ENCODE measurements around the gene PAQR5.
"Not testable (repeated sequence)": the region's sequence is repeated elsewhere in the genome, so short reads cannot be mapped to it uniquely, and the experiment has no call there.

The PAQR5 gene

DNA sequence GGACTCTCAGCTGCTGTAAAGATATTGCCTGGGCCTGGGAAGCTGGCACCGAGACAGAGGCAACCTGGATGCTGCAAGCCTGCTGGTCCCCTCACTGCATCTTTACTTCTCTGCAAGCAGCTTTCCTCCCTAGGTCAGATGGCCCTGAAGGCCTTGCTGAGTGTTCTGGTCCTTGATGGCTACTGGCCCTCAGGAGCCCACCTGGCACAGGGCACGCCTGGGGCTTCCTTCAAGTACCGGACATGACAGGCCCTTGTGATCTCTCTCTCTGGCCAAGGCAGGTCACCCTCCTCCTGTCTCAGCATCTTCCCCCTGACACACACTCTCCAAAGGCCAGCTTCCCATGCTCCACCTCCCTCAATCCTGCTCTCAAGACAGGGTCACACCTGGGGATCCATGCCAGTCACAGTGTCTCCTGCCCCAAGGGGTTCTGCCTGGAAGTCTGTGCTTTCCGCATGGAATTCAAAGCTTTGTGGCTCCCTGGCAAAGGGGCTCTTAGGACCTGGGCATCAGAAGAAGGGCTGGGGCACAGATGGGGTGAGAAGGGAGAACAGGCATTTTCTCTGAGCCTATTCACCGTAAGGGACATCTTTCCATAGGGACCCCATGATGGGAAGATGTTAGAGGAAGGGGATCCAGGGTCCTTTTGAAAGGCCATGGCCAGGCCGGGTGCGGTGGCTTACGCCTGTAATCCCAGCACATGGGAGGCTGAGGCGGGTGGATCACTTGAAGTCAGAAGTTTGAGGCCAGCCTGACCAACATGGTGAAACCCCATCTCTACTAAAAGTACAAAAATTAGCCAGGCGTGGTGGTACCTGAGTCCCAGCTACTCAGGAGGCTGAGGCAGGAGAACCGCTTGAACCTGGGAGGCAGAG, 4.7 kb upstream of the PAQR5 start:
- DNase-seq (ENCODE audit: low spot score) = no peak

DNA sequence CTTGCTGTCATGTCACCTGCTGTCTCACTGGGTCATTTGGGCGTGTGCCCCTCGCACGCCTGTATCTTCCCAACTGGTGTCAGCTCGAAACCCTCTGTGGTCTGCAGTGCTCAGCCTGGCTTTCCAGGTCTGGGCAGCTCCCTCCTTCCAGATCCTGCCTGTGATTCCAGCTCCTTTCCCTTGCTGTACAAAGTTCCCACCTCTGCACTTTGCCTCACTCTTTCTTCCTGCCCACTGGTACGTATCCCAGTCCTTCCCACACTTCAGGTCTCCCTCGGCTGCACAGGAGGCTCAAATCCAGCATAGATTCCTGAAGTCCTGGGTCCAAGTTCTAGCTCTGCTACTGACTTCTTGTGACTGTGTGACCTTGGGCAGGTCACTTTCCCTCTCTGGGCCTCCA, 2.1 kb upstream of the PAQR5 start:
- DNase-seq (ENCODE audit: low spot score) = no peak

DNA sequence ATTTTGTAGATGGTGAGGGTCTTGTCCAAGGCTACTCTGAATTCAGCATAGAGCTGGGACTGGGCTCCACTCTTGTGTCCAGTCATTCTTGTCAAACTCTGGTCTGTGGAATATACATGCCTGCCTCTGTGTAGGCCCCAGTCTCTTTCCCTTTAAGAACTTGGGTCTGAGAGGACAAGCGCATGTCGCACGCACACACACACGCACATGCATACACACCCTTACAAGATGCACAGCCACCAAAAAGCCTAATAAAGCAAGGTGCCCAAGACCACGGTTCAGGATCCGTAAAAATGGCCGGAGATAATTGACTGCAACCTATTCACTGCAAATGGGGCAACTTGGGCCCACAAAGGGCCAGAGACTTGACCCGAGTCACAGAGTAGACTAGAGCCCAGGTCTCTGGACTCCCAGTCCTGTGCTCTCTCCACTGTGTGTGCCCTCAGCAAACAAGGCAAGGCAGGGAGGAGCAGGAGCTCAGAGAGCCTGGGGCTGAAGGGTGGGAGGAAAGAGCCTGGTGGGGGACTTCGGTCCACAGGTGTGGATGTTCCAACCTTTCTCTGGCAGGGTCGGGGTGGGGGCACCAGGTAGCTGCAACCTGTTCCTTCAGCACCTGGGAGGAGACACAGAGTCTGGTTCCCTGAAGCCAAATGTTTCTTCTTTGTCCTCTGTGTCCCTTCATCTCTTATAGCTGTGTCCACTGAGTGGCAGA, 914 bp upstream of the PAQR5 start:
- DNase-seq (ENCODE audit: low spot score) = no peak

DNA sequence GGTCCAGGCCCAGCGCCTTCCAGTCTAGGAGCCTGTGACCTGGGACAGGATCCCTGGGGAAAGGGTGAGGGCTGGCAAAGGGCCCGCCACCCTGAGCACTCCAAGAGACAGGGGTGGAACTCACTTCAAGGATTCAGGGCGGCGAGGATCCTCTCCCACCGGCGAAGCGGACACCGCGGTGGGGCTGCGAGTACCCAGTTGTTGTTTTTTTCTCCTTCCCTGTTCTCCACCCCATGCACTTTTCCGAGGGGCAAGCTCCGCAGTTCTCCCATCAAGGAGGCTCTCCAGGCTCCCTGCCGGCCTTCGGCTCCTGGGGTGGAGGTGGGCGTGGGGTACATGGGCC, 387 bp upstream of the PAQR5 start:
- DNase-seq (ENCODE audit: low spot score) = no peak

DNA sequence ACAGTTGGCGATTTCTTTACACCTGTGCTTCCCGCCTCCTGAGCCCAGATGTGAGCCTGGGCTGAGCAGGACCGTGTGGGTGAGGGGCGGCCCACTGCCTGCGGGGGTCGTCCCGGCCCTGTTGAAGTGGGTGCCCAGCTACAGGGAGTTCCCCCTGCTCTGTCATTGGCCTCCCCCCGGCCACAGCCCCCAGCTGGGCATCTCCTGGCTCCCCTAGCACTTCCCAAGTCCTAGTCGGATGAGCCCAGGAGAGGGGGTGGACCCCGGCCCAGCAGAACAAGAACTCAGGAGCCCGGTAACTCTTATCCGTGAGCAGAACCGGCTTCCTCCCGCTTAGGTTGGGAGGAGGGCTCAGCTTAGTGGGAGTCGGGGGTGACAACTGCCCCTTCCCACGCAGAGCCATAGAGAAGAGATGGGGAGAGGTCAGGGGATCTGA, 757 bp downstream of the PAQR5 start:
- no peak for DNase-seq (ENCODE audit: low spot score)

DNA sequence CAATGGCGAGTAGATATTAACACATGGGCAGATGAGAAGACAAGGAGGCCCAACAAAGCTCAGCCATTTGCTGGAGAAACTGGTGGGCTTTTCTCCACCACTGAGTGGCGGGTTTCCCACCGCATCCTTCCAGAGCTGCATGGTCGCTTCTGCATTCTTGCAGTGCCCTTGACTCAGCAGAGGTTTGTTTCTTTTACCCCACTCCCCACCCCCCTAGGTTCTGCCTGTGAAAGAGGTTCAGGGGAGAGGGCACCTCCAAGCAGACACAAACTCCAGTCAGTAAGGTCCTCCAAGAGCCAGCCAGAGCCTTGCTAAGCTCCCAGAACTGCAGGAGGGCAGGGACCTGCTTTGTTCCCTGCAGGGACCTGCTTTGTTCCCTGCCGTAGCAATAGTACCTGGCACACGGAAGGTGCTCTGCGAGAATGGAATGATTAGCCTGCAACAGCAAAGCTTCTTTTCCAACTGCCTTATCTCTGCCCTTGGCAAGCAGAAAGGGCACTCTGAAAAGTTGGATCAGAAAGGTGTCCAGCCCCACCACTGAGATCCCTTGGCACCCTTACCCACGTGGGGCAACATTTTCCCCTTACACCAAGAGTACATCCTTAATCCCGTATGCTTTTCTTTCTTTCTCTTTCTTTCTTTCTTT, 1.4 kb downstream of the PAQR5 start:
- DNase-seq (ENCODE audit: low spot score) = no peak

DNA sequence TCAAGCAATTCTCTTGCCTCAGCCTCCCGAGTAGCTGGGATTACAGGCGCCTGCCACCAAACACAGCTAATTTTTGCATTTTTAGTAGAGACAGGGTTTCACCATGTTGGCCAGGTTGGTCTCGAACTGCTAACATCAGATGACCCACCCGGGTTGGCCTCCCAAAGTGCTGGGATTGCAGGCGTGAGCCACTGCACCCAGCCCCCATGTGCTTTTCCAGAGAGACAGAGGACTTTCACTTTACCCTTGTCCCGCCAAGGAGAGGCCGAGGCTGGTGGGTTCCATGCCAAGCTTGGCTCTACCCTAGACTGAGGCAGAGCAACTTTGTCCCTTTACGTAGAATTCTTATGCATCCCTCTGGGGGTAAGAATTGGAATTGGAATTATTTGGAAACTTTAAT, 2.4 kb downstream of the PAQR5 start:
- DNase-seq (ENCODE audit: low spot score) = not testable (repeated sequence)

DNA sequence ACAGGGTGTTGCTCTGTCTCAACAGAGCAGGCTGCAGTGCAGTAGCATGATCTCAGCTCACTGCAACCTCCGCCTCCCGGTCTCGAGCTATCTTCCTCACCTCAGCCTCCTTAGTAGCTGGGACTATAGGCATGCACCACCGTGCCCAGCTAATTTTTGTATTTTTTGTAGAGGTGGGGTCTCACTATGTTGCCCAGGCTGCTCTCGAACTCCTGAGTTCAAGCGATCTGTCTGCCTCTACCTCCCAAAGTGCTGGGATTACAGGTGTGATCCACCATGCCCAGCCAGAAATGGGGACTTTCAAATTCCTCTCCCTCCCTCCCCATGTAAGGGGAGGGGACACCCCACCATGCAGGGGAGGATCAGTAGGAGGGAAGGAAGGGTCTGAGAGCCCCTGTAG, 3.4 kb downstream of the PAQR5 start:
- not testable (repeated sequence) for DNase-seq (ENCODE audit: low spot score)

DNA sequence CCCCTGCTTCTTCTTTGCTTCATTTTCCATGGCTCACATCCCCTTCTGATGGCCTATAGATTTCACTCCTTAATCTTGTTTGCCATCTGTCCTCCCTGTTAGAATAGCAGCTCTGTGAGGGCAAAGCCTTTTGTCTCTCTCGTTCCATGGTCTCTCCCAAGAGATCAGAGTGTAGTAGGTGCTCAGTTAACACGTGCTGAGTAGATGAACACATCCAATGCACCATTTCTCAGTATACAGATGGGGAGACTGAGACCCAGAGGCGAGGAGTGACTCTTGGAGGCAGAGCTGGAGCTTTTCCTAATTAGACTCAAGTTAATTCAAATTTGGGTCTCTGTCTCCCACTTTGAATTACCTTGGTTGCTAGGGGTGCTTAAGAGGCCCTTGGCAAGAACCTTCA, 4.2 kb downstream of the PAQR5 start:
- DNase-seq (ENCODE audit: low spot score) = no peak

DNA sequence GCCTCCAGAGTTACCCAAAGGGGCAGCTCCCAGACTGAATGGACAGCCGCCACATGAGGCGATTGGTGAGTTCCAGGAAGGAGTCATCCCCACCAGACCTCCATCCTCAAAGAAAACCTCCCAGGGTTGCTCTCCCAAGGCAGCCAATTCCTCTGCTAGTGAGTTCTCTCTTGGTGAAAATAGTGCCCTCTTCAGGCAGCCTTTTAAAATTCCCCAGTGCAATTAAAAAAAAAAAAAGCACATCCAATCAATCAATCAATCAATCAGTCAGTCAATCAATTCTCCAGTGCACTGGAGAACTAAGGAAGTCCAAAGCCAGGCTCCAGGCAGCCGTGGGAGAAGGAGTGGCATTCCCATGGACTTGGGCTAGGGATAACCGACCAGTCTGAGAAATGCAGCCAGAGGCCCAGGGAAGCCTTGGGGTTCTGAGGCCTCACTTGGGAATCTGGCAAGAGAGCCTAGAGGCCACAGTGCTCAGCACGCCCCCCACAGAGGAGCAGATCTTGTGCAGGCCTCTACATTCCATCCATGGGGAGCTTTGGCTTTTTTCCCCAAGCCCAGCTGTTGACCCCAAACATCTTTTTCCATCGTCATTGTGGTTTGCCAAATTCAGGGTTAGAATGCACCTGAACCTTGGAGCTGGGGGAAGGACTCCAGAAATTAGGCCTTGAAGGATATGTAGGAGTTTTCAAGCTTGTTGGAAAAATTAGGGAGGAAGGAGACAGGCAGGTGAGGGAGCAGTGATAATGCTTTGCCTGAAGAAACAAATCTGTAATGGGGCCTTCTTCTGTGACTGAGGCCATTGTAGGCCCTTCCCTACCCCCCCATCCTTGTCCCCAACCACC, 4.8 kb downstream of the PAQR5 start:
- DNase-seq (ENCODE audit: low spot score) = no peak

DNA sequence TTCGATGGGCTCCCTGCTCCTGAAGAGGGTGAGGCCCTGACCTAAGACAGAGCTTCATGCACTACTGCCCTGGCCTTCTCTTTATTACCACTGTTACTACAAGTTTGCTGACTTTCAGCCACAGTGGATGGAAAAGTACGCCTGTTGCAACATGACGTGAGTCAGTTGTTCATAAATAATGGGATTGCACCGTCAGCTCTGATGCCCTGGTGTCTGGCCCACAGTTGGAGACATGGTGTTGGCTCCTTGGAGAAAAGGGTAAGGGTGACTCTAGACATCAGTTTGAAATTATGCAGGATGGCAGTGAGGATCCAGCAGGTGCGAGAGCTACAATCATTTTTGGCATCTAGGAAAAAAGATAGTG, 5.5 kb downstream of the PAQR5 start:
- DNase-seq (ENCODE audit: low spot score) = no peak

DNA sequence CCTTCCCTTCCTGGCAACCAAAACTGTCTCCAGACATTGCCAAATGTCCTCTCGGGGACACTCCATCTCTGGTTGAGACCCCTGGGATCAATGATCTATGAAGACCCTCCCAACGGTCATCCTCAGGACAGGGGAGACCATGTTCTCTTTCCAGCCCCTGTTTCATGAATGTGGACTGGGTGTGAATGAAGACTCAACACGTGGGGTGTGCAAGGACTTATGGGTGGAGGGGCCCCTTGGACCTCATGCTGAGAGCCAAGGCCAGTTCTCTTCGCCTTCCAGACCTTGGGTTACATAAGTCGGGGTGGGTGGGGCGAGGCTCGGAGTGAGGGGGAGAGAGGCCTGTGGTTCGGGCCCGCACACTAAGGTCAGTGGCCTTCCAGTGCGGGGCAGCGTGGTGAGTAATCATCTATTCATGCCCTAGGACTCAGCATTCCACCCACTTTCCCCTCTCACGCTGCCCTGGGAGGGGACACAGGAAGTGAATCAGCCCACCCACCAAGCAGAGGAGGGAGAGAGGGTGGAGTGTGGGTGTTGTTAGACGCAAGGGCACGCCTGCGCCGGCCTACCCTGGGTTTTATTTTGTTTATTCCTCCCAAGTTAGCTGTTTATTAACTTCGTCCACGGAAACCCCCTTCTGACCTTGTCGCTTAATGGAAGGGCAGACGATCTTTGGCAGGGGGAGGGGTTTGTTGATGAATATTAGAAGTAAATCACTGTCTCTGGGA, 6.7 kb downstream of the PAQR5 start:
- DNase-seq (ENCODE audit: low spot score) = no peak

DNA sequence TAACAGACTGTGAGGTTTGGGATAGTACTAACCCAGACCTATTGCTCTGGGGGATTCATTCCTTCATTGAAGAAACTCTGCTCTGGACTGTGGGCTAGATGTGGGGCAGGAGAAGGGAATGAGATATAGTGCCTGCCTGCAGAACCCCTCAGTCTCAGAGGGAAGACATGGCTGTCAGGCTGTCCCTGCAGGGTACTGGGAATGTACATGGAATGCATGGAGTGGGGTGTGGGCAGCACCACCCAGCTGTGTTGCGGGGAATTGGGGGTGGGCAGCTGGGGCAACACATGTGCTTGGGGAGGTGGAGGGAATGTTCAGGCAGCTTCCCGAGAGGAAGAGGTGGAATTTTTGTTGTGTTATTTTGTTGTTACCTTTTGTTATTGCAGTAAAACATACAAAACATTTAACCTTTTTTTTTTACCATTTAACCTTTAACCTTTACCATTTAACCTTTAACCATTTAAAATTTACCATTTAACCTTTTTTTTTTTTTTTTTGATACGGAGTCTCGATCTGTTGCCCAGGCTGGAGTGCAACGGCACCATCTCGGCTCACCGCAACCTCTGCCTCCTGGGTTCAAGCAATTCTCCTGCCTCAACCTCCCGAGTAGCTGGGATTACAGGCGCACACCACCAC, 7.3 kb downstream of the PAQR5 start:
- DNase-seq (ENCODE audit: low spot score) = no peak

DNA sequence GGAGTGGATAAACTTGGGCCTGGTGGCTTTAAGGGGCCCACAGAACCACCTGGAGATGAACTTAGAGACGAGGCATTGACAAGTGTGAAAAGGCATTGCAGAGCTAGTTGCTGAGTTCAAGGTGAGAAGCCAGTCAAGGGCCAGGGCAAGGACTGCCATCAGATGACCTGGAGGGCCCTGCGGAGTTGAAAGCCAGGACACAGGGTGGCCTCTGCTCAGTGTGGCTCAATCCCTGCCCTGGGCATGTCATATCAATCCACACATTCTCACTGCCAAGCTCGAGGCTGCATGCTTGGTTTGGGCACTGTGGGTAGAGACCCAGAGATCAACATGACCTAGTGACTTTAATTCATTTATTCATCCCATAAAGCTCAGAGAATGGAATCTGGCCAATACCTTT, 9.2 kb downstream of the PAQR5 start:
- DNase-seq (ENCODE audit: low spot score) = no peak

DNA sequence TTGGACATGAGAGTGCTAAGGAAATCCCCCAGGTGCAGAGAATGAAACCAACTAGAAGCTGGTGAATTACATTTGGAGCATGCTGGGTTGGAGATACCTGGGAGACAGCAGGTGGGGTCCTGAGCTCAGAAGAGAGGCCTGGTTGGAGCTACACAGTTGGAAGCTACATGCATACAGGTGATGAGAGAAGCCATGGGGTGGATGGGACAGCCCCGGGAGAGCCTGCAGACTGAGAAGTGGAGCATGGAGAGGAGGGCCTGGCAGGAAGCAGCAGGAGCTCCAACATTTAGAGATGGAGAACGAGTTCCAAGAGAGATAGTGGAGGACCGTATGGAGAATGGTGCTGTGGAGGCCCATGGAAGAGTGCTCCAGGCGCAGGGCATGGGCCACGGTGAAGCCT, 10.2 kb downstream of the PAQR5 start:
- no peak for DNase-seq (ENCODE audit: low spot score)

DNA sequence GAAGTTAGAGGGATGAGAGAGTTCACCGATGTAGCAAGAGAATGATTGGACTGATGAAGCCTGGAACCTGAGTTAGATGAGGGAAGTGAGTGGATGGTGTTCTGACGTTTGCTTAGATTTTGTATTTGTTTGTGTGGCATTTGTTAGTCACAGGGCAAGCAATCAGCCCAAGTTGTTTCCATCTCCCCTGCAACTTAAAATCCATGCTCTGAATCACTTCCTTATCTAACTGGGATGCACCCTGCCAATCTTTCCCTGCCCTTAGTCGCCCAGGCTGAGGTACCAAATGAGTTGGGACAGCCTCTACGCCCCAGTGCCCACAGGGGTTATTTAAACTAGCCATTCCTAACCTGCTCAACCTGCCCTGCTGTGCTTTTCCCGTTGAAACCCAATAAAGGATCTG, 12.6 kb downstream of the PAQR5 start:
- DNase-seq (ENCODE audit: low spot score) = no peak

DNA sequence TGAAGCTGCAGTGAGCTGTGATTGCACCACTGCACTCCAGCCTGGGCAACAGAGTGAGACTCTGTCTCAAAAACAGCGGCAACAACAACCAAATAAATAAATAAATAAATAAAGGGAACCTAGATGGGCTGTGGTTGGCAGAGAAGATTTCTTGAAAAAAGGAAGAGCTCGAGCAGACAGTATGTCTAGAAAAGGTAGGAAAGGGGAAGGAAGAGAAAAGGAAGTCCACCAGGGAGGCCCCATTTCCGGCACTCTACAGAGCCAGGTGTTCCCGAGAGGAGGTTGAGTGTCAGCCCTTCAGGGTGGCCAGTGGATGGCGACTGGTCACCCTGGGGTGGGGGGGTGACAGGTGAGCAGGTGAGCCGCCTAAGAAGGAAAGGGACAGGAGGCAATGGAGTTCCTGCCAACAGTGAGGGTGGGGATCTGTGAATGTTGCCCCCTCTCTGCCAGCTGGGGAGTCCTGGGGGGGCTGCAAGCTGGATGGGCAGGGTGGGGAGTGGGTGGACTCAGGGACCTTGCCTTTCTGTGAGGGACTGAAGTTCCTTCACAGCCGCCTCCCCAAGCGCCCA, 14.8 kb downstream of the PAQR5 start:
- no peak for DNase-seq (ENCODE audit: low spot score)

DNA sequence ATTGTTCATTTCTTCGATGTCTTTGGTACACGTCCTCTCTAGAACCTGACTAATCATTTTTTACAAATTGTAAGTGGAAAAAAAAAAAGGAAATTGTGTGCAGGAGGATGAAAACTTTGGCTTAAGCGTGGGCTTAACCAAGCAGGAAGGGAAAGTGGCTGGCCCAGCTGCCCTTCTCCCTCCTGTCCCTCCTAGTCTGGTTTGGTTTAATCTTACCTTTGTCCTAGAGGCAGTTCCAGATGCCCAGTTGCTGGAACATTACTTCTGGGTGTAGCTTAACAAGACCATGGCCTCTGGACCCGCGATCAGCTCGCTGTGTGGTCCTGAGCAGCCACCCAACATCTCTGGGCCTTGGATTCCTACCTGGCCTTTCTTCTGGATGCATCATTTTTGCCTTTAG, 15.4 kb downstream of the PAQR5 start:
- DNase-seq (ENCODE audit: low spot score) = no peak

DNA sequence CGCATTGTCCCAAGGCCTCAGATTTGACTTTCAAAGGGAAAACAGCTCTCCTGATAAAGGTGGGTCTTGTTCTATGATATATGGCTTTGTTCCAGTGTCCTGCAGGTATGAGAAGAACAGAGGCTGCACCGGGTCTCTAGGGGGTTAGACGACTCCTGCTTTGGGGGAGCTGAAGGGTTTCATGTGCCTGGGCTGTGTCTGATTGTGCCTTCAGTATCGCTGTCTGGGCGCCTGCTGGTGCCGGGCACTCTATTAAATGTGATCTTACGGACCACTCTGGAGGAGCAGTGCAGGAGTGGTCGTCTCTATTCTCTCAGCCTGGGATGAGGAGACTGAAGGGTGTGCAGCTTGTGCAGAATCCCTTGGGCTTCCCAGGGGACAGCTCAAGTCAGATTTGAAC, 16.0 kb downstream of the PAQR5 start:
- DNase-seq (ENCODE audit: low spot score) = no peak

DNA sequence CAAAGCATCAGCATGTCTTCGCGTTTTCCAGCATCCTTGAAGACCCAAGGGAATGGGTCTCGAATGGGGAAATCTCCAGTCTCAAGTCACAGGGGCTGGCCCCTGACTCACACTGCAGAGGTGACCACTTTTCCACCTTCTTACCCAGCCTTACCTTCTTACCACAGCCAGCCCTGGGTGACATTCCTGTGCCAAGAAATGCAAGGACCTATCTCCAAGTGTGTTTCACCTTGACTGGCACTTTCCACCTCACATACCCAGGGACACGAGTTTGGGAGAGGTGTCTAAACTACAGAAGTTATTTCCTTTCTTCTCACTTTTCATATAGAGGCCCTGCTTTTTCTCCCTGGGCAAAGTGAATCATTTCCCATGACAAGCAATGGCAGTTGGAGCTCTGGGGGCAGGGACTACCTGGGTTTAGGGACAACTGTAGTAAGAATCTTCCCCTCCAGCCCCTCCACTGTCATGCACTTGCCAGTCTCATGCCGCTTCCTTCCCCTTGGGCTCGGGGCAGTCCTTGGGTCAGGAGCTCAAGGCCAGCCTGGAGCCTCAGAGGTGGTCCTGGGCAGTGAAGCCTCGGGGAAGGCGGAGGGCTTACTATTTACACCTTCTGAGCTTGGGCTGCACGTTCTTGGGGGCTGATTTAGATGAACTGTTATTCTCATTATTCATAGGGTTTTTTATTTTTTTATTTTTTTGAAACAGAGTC, 16.8 kb downstream of the PAQR5 start:
- no peak for DNase-seq (ENCODE audit: low spot score)
